Endothelial cell of umbilical vein (primary cell): Measurements from ENCODE around the gene PLEKHG4B. TPM values are rescaled to one million over a fixed set of nuclear protein-coding genes. Genes with fewer than 3 reads are reported as not detected.

Experiments used
- BruUV-seq: library from RNA; stranded (reverse); fragments of 400-500 nt; replicated peaks from 2 replicates; lab custom pipeline; 2021; lab: Mats Ljungman, UMichigan
- CTCF ChIA-PET: fragments of 300-600, 350-600 bp; sonication (Branson Sonifier 250); formaldehyde crosslinking; loops from one replicate; lab custom pipeline; 2021; ENCODE audit warnings: antibody characterized with exemption, inconsistent platforms; lab: Charles Lee
- POLR2A ChIA-PET: fragments of 300-600, 350-600 bp; sonication (Branson Sonifier 250); formaldehyde crosslinking; loops from one replicate; lab custom pipeline; 2021; ENCODE audit warnings: antibody characterized with exemption, inconsistent platforms; lab: Charles Lee
- DNase-seq: peaks from one replicate; pipeline ENCODE4 v3.0.0-alpha.2; 2011; ENCODE audit warnings: low read depth, low spot score
- FAIRE-seq: peaks from 2 replicates; lab custom pipeline; 2011; peaks lifted over from hg19 to GRCh38; lab: Jason Lieb, UNC
- H2AFZ ChIP-seq: 2 replicates; pipeline ENCODE4 v1.6.0; 2012; ENCODE audit warnings: low read depth, low read length, control low read depth, inconsistent platforms
- H3K27ac ChIP-seq: 2 replicates; pipeline ENCODE4 v1.5.1; 2011; ENCODE audit warnings: low read depth, mild to moderate bottlenecking, control low read depth, low read length, moderate library complexity; ENCODE audit not compliant: insufficient read depth
- H3K27me3 ChIP-seq, 2 experiments: 2 replicates each; pipeline versions ENCODE4 v1.6.0 to v1.6.1; 2011; ENCODE audit warnings: low read length in 2 of 2, mixed read lengths in 1 of 2; ENCODE audit not compliant: control insufficient read depth in 2 of 2, insufficient read depth in 2 of 2
- H3K36me3 ChIP-seq, 2 experiments: 2 replicates in 1 of 2; 3 replicates in 1 of 2; pipeline ENCODE4 v1.5.1; 2011; ENCODE audit warnings: low read length in 2 of 2, mild to moderate bottlenecking in 1 of 2, moderate library complexity in 1 of 2; ENCODE audit not compliant: control insufficient read depth in 2 of 2, insufficient read depth in 2 of 2; ENCODE audit errors: extremely low read depth in 1 of 2
- H3K4me1 ChIP-seq: 3 replicates; pipeline ENCODE4 v1.5.1; 2011; ENCODE audit warnings: mild to moderate bottlenecking, low read length; ENCODE audit not compliant: control insufficient read depth, insufficient read depth; ENCODE audit errors: extremely low read depth
- H3K4me2 ChIP-seq: 2 replicates; pipeline ENCODE4 v1.6.1; 2011; ENCODE audit warnings: low read length, control low read depth, mixed read lengths; ENCODE audit not compliant: insufficient read depth
- H3K4me3 ChIP-seq, 3 experiments: fragments of 200-600 bp in 1 of 3; sonication (generic), shearing (Covaris generic) in 1 of 3; replicated peaks in 1 of 3; 2 replicates each; pipeline ENCODE4 v1.5.1; 2011 to 2016; ENCODE audit warnings: control low read depth in 3 of 3, low read length in 3 of 3, mild to moderate bottlenecking in 2 of 3, inconsistent platforms in 1 of 3, low read depth in 1 of 3, moderate library complexity in 1 of 3; ENCODE audit not compliant: insufficient read depth in 1 of 3
- H3K79me2 ChIP-seq: 2 replicates; pipeline ENCODE4 v1.6.0; 2012; ENCODE audit warnings: low read length, inconsistent platforms; ENCODE audit not compliant: control insufficient read depth, insufficient read depth
- H3K9ac ChIP-seq: replicated peaks from 2 replicates; pipeline ENCODE3; 2011; ENCODE audit warnings: low read length, control low read depth; ENCODE audit not compliant: insufficient read depth; ENCODE audit errors: extremely low read depth
- H3K9me1 ChIP-seq: replicated peaks from 3 replicates; pipeline ENCODE4 v1.6.0; 2011; ENCODE audit warnings: mild to moderate bottlenecking, low read length; ENCODE audit not compliant: control insufficient read depth, insufficient read depth; ENCODE audit errors: extremely low read depth
- H3K9me3 ChIP-seq: replicated peaks from 2 replicates; pipeline ENCODE4 v1.5.1; 2012; ENCODE audit warnings: low read length, inconsistent platforms; ENCODE audit not compliant: control insufficient read depth, insufficient read depth
- H4K20me1 ChIP-seq: replicated peaks from 2 replicates; pipeline ENCODE3; 2011; ENCODE audit warnings: mild to moderate bottlenecking, low read length; ENCODE audit not compliant: control insufficient read depth, insufficient read depth; ENCODE audit errors: extremely low read depth
- CTCF ChIP-seq, 2 donors: IDR thresholded peaks; 1 replicate in 1 of 2; 2 replicates in 1 of 2; pipeline ENCODE4 v1.5.1; 2011; ENCODE audit warnings: low read length in 2 of 2, mild to moderate bottlenecking in 2 of 2, moderate library complexity in 2 of 2, control low read depth in 1 of 2, inconsistent platforms in 1 of 2, low read depth in 1 of 2; ENCODE audit not compliant: insufficient read depth in 1 of 2; ENCODE audit errors: extremely low read depth in 1 of 2
- EZH2 ChIP-seq: IDR thresholded peaks from 2 replicates; pipeline ENCODE4 v1.6.1; 2012; ENCODE audit warnings: borderline replicate concordance, low read depth, mild to moderate bottlenecking, moderate library complexity, low read length, inconsistent platforms; ENCODE audit not compliant: severe bottlenecking
- GATA2 ChIP-seq: IDR thresholded peaks from 2 replicates; pipeline ENCODE4 v1.7.0; 2011; ENCODE audit warnings: low read depth, mild to moderate bottlenecking, moderate library complexity, mixed read lengths, low read length; ENCODE audit not compliant: insufficient read length, insufficient read depth
- JUN ChIP-seq: IDR thresholded peaks from 2 replicates; pipeline ENCODE4 v1.6.1; 2011; ENCODE audit warnings: borderline replicate concordance, low read depth; ENCODE audit not compliant: insufficient read length, insufficient read depth
- MYC ChIP-seq: IDR thresholded peaks from one replicate; pipeline ENCODE4 v1.6.1; 2011; ENCODE audit warnings: mild to moderate bottlenecking, low read depth, low read length
- POLR2A ChIP-seq: IDR thresholded peaks from 2 replicates; pipeline ENCODE4 v1.6.1; 2012; ENCODE audit warnings: low read depth, mild to moderate bottlenecking, control low read depth, low read length
- POLR2AphosphoS5 ChIP-seq: IDR thresholded peaks from 2 replicates; pipeline ENCODE4 v1.6.1; 2012; ENCODE audit warnings: low read depth, mild to moderate bottlenecking, control low read depth, low read length, moderate library complexity; ENCODE audit not compliant: insufficient read depth
- dilution Hi-C: fragments of 300-500 bp; cut with MboI; formaldehyde crosslinking; loops from one replicate; pipeline ENCODE4 v1.15.0; 2019; ENCODE audit warnings: low sequenced_read_pairs; ENCODE audit not compliant: extremely low pct_ligation_motif_present
- intact Hi-C: fragments of 100-400 bp; cut with micrococcal nuclease; formaldehyde crosslinking; loops from one replicate; pipeline ENCODE4 v1.10.0; 2022
- polyA plus RNA-seq, 4 experiments: library from polyadenylated mRNA; depleted of rRNA in 3 of 4; stranded (reverse) in 3 of 4; unstranded in 1 of 4; fragments of >200 nt; gene quantifications; 2 replicates each; pipeline versions ENCODE4 v1.2.1 to v1.2.3, GENCODE V29; 2011 to 2012; ENCODE audit warnings: missing spikeins in 1 of 4
- total RNA-seq: library from RNA; stranded (reverse); gene quantifications from 2 replicates; pipeline ENCODE4 v1.2.3, GENCODE V29; 2021

PLEKHG4B gene
- total and polyA plus RNA-seq, 2 donors (not counting 3 experiments of a cell fraction or from before 2014, with no cell fraction given), result not detected

GRCh38 chr5:77957-78804 is 13.8 kb upstream of the PLEKHG4B start:
- Histone ChIP-seq H3K9ac (no peak overlapping the region), H3K79me2 (no peaks in the 10 kb centered on the region), H3K27me3 (peaks cover 0 to 2% of the 10 kb centered on the region in 2 experiments), H2AFZ (no peak overlapping the region), H3K9me1 (no peaks in the 10 kb centered on the region), H3K4me2 (no peak overlapping the region), H3K27ac (no peak overlapping the region), H4K20me1 (no peaks in the 10 kb centered on the region), H3K4me1 (no peaks in the 10 kb centered on the region), H3K4me3 (no peak overlapping the region), H3K36me3 (no peaks in the 10 kb centered on the region), H3K9me3 (no peaks in the 10 kb centered on the region)
- POLR2A ChIA-PET, result no interaction called here
- CTCF ChIA-PET, result no interaction called here
- dilution Hi-C loops (no loop called here), intact Hi-C loops (no loop called here)
- DNase-seq (no peak), FAIRE-seq (no peak)
- TF ChIP-seq CTCF (IDR thresholded peaks at IDR 0.05; ENCODE audit: extremely low read depth in 1 of 2, insufficient read depth in 1 of 2, low read depth in 1 of 2, low read length in 2 of 2) (peak; percentile 21 to 47), POLR2A (no peak), POLR2AphosphoS5 (no peak), GATA2 (no peak), JUN (no peak), MYC (no peak), EZH2 (no peak)
- no TSS peak for BruUV-seq
